Measurements from ENCODE around the gene GATAD2A.

- TF ChIP-seq CTCF (IDR thresholded peaks at IDR 0.05; ENCODE audit: low read depth, low read length, missing input control) (no peak), MAX (IDR thresholded peaks at IDR 0.05) (no peak)
These were observed 127.6 kb downstream of the GATAD2A start for GRCh38 chr19:19532806-19533701.
